ENCODE measurements around the gene NODAL.

Gene NODAL

GRCh38 chr10:70435241-70436085 is 6.0 kb downstream of the NODAL start:
- in situ Hi-C loops (cut with MboI; ENCODE audit: low sequenced_read_pairs) = no loop called here

- in situ Hi-C loops (cut with MboI; ENCODE audit: low sequenced_read_pairs) = no loop called here
Observed at GRCh38 chr10:70433581-70434280, 7.8 kb downstream of the NODAL start.

GRCh38 chr10:70432561-70433263 is 8.8 kb downstream of the NODAL start:
- in situ Hi-C loops (cut with MboI; ENCODE audit: low sequenced_read_pairs) = no loop called here

- in situ Hi-C loops (cut with MboI; ENCODE audit: low sequenced_read_pairs) = no loop called here
Observed at GRCh38 chr10:70432101-70432500, 9.4 kb downstream of the NODAL start.

- in situ Hi-C loops (cut with MboI; ENCODE audit: low sequenced_read_pairs) = no loop called here
Observed at GRCh38 chr10:70430493-70431445, 10.7 kb downstream of the NODAL start.

- in situ Hi-C loops (cut with MboI; ENCODE audit: low sequenced_read_pairs) = no loop called here
Observed at GRCh38 chr10:70426823-70427222, 14.7 kb downstream of the NODAL start.

- in situ Hi-C loops (cut with MboI; ENCODE audit: low sequenced_read_pairs) = no loop called here
Observed at GRCh38 chr10:70425096-70425495, 16.4 kb downstream of the NODAL start.

GRCh38 chr10:70424320-70424719 is 17.2 kb downstream of the NODAL start:
- in situ Hi-C loops (cut with MboI; ENCODE audit: low sequenced_read_pairs) = no loop called here

GRCh38 chr10:70418713-70419112 is 22.8 kb downstream of the NODAL start:
- in situ Hi-C loops (cut with MboI; ENCODE audit: low sequenced_read_pairs) = no loop called here

GRCh38 chr10:70418229-70418628 is 23.3 kb downstream of the NODAL start:
- in situ Hi-C loops (cut with MboI; ENCODE audit: low sequenced_read_pairs) = no loop called here

GRCh38 chr10:70417568-70417967 is 23.9 kb downstream of the NODAL start:
- in situ Hi-C loops (cut with MboI; ENCODE audit: low sequenced_read_pairs) = no loop called here

- in situ Hi-C loops (cut with MboI; ENCODE audit: low sequenced_read_pairs) = no loop called here
Observed at GRCh38 chr10:70412356-70412755, 29.1 kb downstream of the NODAL start.

GRCh38 chr10:70410608-70411007 is 30.9 kb downstream of the NODAL start:
- in situ Hi-C loops (cut with MboI; ENCODE audit: low sequenced_read_pairs) = no loop called here

- in situ Hi-C loops (cut with MboI; ENCODE audit: low sequenced_read_pairs) = no loop called here
Observed at GRCh38 chr10:70409772-70410171, 31.7 kb downstream of the NODAL start.

- in situ Hi-C loops (cut with MboI; ENCODE audit: low sequenced_read_pairs) = no loop called here
Observed at GRCh38 chr10:70405037-70405824, 36.2 kb downstream of the NODAL start.

GRCh38 chr10:70404787-70405036 is 36.8 kb downstream of the NODAL start:
- in situ Hi-C loops (cut with MboI; ENCODE audit: low sequenced_read_pairs) = no loop called here

GRCh38 chr10:70404036-70404786 is 37.3 kb downstream of the NODAL start, which contains the start of gene EIF4EBP2:
Gene EIF4EBP2 (plus strand): TSS chr10:70404145. CDS start chr10:70404402, 257 bp downstream.
- in situ Hi-C loops (cut with MboI; ENCODE audit: low sequenced_read_pairs) = no loop called here

- in situ Hi-C loops (cut with MboI; ENCODE audit: low sequenced_read_pairs) = no loop called here
Observed at GRCh38 chr10:70403483-70404035, 37.9 kb downstream of the NODAL start.

- in situ Hi-C loops (cut with MboI; ENCODE audit: low sequenced_read_pairs) = no loop called here
Observed at GRCh38 chr10:70399177-70399576, 42.3 kb downstream of the NODAL start.

Data from HL-60/S4 (cell line).